T-helper 17 cell (primary cell): Measurements from ENCODE around the gene MEI1. TPM values are rescaled to one million over a fixed set of nuclear protein-coding genes. Genes with fewer than 3 reads are reported as not detected.
"Not testable (repeated sequence)": the region's sequence is repeated elsewhere in the genome, so short reads cannot be mapped to it uniquely, and the experiment has no call there.

ENCODE experiments used
- ATAC-seq: fragments of 150-1000 bp; cut with Tn5 transposase; 2 replicates; pipeline ENCODE4 v1.10.0; 2021; ENCODE audit warnings: mild to moderate bottlenecking, moderate library complexity
- DNase-seq, 3 donors: peaks; one replicate each; pipeline versions ENCODE4 v3.0.0 to v3.0.0-alpha.2; 2020 to 2021
- H3K9me3 ChIP-seq: one replicate; pipeline ENCODE4 v1.7.0; 2013; ENCODE audit warnings: low read length, mild to moderate bottlenecking; ENCODE audit not compliant: control insufficient read depth, poor library complexity, severe bottlenecking
- H3K27ac Mint-ChIP-seq: one replicate; pipeline ENCODE4 v1.8.0; 2022; ENCODE audit warnings: mild to moderate bottlenecking, moderate library complexity, mixed read lengths
- H3K27me3 Mint-ChIP-seq: one replicate; pipeline ENCODE4 v1.8.0; 2022; ENCODE audit warnings: mixed read lengths
- H3K36me3 Mint-ChIP-seq: one replicate; pipeline ENCODE4 v1.8.0; 2022; ENCODE audit warnings: low read depth, mixed read lengths
- H3K4me1 Mint-ChIP-seq: one replicate; pipeline ENCODE4 v1.8.0; 2022; ENCODE audit warnings: mild to moderate bottlenecking, mixed read lengths
- H3K4me3 Mint-ChIP-seq: one replicate; pipeline ENCODE4 v1.8.0; 2022; ENCODE audit warnings: mild to moderate bottlenecking, moderate library complexity, mixed read lengths
- total RNA-seq, 4 donors: library from RNA in 2 of 4; stranded (reverse) in 2 of 4; gene quantifications; one replicate each; pipeline ENCODE4 v1.2.3 and lab custom pipeline; 2022 to 2026

The MEI1 gene
- total RNA-seq, 2 donors from 2014 or later: 53.8 to 60.9 TPM

- ATAC-seq (no peak), DNase-seq (no peak)
- peaks cover 5% of the 10 kb centered on the region for H3K36me3 Mint-ChIP-seq
- H3K27me3 Mint-ChIP-seq: no peaks in the 10 kb centered on the region
- no peaks in the 10 kb centered on the region for H3K9me3 ChIP-seq
- H3K27ac Mint-ChIP-seq: no peak overlapping the region
- H3K4me3 Mint-ChIP-seq: no peak overlapping the region
- peaks cover 27% of the 10 kb centered on the region for H3K4me1 Mint-ChIP-seq
These were observed 127.4 kb downstream of the MEI1 start for GRCh38 chr22:41826430-41827383.

GRCh38 chr22:41827671-41828070 lies 128.4 kb downstream of the MEI1 start:
- DNase-seq: no peak
- Mint-ChIP-seq H3K27ac (peak overlapping the region; percentile 91), H3K36me3 (peaks cover 3% of the 10 kb centered on the region), H3K4me3 (no peak overlapping the region), H3K27me3 (no peaks in the 10 kb centered on the region), H3K4me1 (peaks cover 20% of the 10 kb centered on the region)
- no peak for ATAC-seq
- H3K9me3 ChIP-seq: no peaks in the 10 kb centered on the region

GRCh38 chr22:41828516-41828915 lies 129.2 kb downstream of the MEI1 start:
- DNase-seq (no peak), ATAC-seq (no peak)
- peak overlapping the region; percentile 47 for H3K4me3 Mint-ChIP-seq
- peak overlapping the region; percentile 91 for H3K27ac Mint-ChIP-seq
- H3K4me1 Mint-ChIP-seq: peaks cover 17% of the 10 kb centered on the region
- H3K36me3 Mint-ChIP-seq: peaks cover 3% of the 10 kb centered on the region
- no peaks in the 10 kb centered on the region for H3K9me3 ChIP-seq
- H3K27me3 Mint-ChIP-seq: no peaks in the 10 kb centered on the region

GRCh38 chr22:41830174-41830573 lies 130.9 kb downstream of the MEI1 start:
- peaks cover 29% of the 10 kb centered on the region for H3K4me1 Mint-ChIP-seq
- peak overlapping the region; percentile 91 for H3K27ac Mint-ChIP-seq
- H3K36me3 Mint-ChIP-seq: no peaks in the 10 kb centered on the region
- no peaks in the 10 kb centered on the region for H3K27me3 Mint-ChIP-seq
- H3K4me3 Mint-ChIP-seq: no peak overlapping the region
- DNase-seq (peak in 1 of 3 donors; percentile 14), ATAC-seq (no peak)
- no peaks in the 10 kb centered on the region for H3K9me3 ChIP-seq

- ATAC-seq (no peak), DNase-seq (no peak)
- peak overlapping the region; percentile 99 for H3K27ac Mint-ChIP-seq
- peaks cover 28% of the 10 kb centered on the region for H3K4me1 Mint-ChIP-seq
- no peaks in the 10 kb centered on the region for H3K9me3 ChIP-seq
- H3K36me3 Mint-ChIP-seq: no peaks in the 10 kb centered on the region
- no peaks in the 10 kb centered on the region for H3K27me3 Mint-ChIP-seq
- H3K4me3 Mint-ChIP-seq: peak overlapping the region; percentile 92
These were observed 132.1 kb downstream of the MEI1 start for GRCh38 chr22:41831383-41831782.

- Mint-ChIP-seq H3K27ac (peak overlapping the region; percentile 99), H3K36me3 (peaks cover 3% of the 10 kb centered on the region), H3K4me3 (peak overlapping the region; percentile 92), H3K27me3 (no peaks in the 10 kb centered on the region), H3K4me1 (peaks cover 34% of the 10 kb centered on the region)
- ATAC-seq (no peak), DNase-seq (no peak)
- H3K9me3 ChIP-seq: no peaks in the 10 kb centered on the region
These were observed 132.7 kb downstream of the MEI1 start for GRCh38 chr22:41831828-41832552.

GRCh38 chr22:41832553-41833368 lies 133.5 kb downstream of the MEI1 start, which contains the start of gene SREBF2:
Gene SREBF2, plus strand, starts transcription at chr22:41833105. Its CDS starts 166 bp downstream, at chr22:41833271.
- Mint-ChIP-seq H3K27me3 (no peaks in the 10 kb centered on the region), H3K36me3 (peaks cover 3% of the 10 kb centered on the region), H3K4me3 (peak within 1 kb of the TSS; percentile 92), H3K4me1 (peaks cover 34% of the 10 kb centered on the region), H3K27ac (peak within 1 kb of the TSS; percentile 99)
- H3K9me3 ChIP-seq: no peaks in the 10 kb centered on the region
- ATAC-seq (peak; percentile 94), DNase-seq (peak; percentile 96 to 98 (median 98))

GRCh38 chr22:41833369-41834004 lies 134.2 kb downstream of the MEI1 start:
- Mint-ChIP-seq H3K4me3 (peak overlapping the region; percentile 92), H3K27me3 (no peaks in the 10 kb centered on the region), H3K36me3 (peaks cover 6% of the 10 kb centered on the region), H3K27ac (peak overlapping the region; percentile 92), H3K4me1 (peaks cover 36% of the 10 kb centered on the region)
- peak; percentile 21 to 50 (median 46) for DNase-seq
- peak; percentile 8 for ATAC-seq
- no peaks in the 10 kb centered on the region for H3K9me3 ChIP-seq

- ATAC-seq (no peak), DNase-seq (no peak)
- peaks cover 41% of the 10 kb centered on the region for H3K4me1 Mint-ChIP-seq
- no peaks in the 10 kb centered on the region for H3K9me3 ChIP-seq
- no peaks in the 10 kb centered on the region for H3K27me3 Mint-ChIP-seq
- H3K27ac Mint-ChIP-seq: peak overlapping the region; percentile 92
- H3K36me3 Mint-ChIP-seq: peaks cover 6% of the 10 kb centered on the region
- H3K4me3 Mint-ChIP-seq: peak overlapping the region; percentile 92
These were observed 135.0 kb downstream of the MEI1 start for GRCh38 chr22:41834005-41834944.

- ATAC-seq, H3K36me3 Mint-ChIP-seq, DNase-seq, H3K27me3 Mint-ChIP-seq, H3K4me3 Mint-ChIP-seq, H3K9me3 ChIP-seq: not testable (repeated sequence)
- Mint-ChIP-seq H3K27ac (peak overlapping the region; percentile 37), H3K4me1 (peaks cover 42% of the 10 kb centered on the region)
These were observed 136.2 kb downstream of the MEI1 start for GRCh38 chr22:41835462-41835861.

- H3K4me3 Mint-ChIP-seq: no peak overlapping the region
- ATAC-seq: no peak
- H3K27me3 Mint-ChIP-seq: no peaks in the 10 kb centered on the region
- peaks cover 6% of the 10 kb centered on the region for H3K36me3 Mint-ChIP-seq
- no peaks in the 10 kb centered on the region for H3K9me3 ChIP-seq
- H3K4me1 Mint-ChIP-seq: peaks cover 48% of the 10 kb centered on the region
- no peak for DNase-seq
- H3K27ac Mint-ChIP-seq: peak overlapping the region; percentile 37
These were observed 137.2 kb downstream of the MEI1 start for GRCh38 chr22:41836551-41836950.
